Fibroblast of the aortic adventitia (primary cell): ENCODE measurements around the gene ZNF407. TPM values are rescaled to one million over a fixed set of nuclear protein-coding genes. Genes with fewer than 3 reads are reported as not detected.

Experiments used
- DNase-seq: peaks from one replicate; pipeline ENCODE4 v3.0.0-alpha.2; 2010; ENCODE audit warnings: low read depth
- H3K4me3 ChIP-seq: 2 replicates; pipeline ENCODE4 v1.5.1; 2011; ENCODE audit warnings: low read depth, mild to moderate bottlenecking, control low read depth, low read length, moderate library complexity
- total RNA-seq: library from RNA; depleted of rRNA; stranded (reverse); fragments of >200 nt; gene quantifications from 2 replicates; pipeline ENCODE4 v1.2.3, GENCODE V29; 2012; ENCODE audit warnings: low replicate concordance
- TF ChIP-seq, protein P1 (sequence below): IDR thresholded peaks from 2 replicates; pipeline ENCODE4 v1.5.1; 2011; ENCODE audit warnings: mild to moderate bottlenecking, low read length, control low read depth, inconsistent platforms; ENCODE audit not compliant: insufficient read depth

Gene ZNF407
- total RNA-seq, 1 donor, result 21.7 TPM

DNA sequence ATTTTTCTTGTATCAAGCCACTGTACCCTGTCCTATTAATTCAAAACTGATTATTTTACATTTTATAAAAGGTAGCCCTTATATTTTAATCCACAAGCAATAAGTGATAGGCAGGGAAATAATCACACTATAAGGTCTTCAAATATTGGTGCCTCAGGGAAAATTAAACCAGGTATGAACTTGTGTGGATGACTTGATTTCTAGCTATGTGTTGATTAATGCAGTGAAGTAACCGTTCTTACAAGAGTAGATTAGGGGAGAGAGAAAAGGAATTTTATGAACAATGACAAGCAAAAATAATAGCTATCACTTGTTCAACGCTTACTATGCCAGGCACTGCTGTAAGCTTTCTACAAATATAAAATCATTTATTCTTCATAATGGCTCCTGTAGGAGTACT is 411.6 kb downstream of the ZNF407 start:
- TF ChIP-seq, protein P1, sequence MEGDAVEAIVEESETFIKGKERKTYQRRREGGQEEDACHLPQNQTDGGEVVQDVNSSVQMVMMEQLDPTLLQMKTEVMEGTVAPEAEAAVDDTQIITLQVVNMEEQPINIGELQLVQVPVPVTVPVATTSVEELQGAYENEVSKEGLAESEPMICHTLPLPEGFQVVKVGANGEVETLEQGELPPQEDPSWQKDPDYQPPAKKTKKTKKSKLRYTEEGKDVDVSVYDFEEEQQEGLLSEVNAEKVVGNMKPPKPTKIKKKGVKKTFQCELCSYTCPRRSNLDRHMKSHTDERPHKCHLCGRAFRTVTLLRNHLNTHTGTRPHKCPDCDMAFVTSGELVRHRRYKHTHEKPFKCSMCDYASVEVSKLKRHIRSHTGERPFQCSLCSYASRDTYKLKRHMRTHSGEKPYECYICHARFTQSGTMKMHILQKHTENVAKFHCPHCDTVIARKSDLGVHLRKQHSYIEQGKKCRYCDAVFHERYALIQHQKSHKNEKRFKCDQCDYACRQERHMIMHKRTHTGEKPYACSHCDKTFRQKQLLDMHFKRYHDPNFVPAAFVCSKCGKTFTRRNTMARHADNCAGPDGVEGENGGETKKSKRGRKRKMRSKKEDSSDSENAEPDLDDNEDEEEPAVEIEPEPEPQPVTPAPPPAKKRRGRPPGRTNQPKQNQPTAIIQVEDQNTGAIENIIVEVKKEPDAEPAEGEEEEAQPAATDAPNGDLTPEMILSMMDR, result no peak
- H3K4me3 ChIP-seq, result no peak overlapping the region
- DNase-seq, result no peak

DNA sequence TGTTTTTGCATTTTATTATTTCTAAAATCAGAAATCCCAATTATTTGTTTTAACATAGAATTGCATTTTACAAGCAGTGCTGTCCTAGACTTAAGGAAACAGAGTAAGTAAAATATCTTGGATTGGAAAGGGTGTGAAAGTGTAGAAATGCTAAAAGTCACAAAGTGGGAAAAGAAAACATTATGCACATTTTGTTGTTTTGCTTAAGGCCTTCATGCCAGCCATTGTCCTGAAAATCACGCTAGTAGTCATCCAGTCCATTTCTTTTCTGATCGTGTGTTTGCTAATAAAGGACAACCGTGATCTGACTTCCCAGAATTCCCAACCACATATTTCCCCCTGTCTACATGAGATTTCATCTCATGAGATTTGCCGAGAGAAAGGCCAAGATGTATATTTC is 412.2 kb downstream of the ZNF407 start:
- TF ChIP-seq, protein P1, result no peak
- no peak overlapping the region for H3K4me3 ChIP-seq
- no peak for DNase-seq

DNA sequence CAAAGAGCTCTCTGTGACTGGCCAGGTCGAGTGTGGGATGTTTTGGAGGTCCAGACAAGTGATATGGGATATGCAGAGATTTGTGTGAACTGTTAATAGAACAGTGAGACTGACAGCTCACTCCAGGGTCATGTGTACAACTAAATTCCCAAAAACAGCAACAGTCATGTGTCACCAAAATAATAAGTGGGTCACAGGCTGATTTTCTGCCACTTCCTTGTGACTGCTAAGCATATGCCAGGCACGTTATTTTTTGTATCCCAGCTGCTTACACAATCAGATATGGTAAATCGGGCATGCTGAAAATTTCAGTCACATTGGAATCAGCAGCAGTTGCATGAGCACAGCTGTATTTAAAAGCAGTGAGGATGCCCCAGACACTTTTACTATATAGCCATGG is 412.6 kb downstream of the ZNF407 start:
- no peak overlapping the region for H3K4me3 ChIP-seq
- TF ChIP-seq, protein P1, result no peak
- no peak for DNase-seq

DNA sequence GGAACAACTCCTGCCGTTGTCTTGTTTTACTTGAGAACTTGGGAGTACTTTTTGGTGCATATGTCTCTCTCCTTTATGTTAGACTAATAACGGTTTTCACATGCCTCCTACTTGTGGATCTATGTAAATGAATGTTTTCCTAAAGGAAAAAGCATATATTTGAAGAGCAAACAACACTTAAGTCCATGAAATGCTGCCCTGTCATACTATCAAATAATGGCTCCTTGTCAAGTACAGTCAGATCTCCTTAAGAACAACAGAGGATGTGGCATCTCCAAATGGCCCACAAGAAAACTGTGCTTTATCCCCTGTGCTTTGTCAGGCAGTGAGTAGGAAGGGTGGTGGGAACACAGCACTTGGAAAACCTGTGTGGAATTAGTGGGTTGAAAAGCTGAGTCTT is 413.0 kb downstream of the ZNF407 start:
- DNase-seq, result no peak
- TF ChIP-seq, protein P1, result no peak
- H3K4me3 ChIP-seq, result no peak overlapping the region

DNA sequence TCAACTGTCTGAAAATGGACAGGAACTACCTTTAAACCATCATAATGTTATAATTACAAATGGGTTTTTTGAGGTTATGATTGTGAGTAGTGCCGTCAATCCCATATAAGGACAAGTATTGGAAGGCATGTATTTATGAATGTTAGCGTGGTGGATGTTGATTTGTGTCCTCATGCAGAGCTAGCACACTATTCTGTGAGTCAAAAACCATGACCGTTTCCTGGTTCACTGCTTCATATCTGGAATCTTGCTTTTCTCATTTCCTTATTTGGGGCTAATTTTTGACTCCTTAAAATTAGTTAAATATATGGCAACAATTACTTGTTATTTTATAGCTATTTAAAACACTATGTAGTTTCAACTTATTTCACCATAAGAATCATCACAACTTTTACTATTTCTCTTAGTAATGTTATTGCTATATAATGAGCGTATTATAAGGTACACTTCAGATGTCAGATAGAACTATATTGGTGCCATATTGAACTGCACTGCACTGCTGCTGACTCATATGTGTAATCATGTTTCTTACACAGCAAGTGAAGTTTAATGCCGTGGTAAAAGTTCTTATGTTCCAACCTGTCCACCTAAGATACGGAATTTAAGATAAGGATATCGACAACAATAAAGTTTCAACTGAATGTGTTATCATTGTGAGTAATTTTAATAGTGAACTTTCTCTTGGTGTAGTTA is 418.5 kb downstream of the ZNF407 start:
- no peak overlapping the region for H3K4me3 ChIP-seq
- TF ChIP-seq, protein P1, result no peak

DNA sequence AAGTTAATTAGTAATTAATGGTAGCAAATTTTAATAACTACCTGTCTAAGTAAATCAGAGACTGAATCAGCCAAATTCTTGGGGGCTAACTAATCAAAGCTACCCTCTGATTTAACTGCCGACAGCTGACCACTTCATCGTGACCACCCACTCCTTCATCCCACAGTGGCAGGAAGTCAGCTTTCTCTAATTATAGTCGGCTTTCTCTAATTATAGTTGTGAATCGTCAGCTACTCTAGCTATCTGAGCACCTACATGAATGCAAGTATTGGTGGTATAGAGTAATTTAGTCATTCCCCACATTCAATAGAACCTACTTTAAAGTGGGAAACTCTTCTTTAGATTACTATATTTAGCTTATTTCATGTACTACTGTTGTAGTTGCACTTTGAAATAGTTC is 425.8 kb downstream of the ZNF407 start:
- H3K4me3 ChIP-seq, result no peak overlapping the region
- DNase-seq, result no peak
- TF ChIP-seq, protein P1, result no peak

More for the DNA sequence above, 418.5 kb downstream of the ZNF407 start:
- no peak for DNase-seq

DNA sequence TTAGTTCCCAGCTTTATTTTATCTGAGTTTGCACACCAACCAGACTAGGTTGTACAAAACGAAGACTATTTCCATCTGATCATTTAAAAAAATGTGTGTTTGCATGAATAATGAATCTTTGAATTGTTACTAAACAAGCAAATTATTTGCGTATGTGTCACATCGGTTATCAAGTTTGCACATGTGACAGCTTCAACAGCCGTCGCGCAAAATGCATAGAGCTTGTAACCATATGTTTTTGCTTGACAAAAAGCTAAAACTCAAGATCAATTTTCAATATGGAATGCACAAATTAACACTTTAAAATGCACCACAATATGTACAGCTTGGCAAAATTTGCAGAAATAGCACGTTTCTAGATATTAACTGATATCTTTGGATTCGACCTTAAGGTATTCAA is 427.2 kb downstream of the ZNF407 start:
- no peak overlapping the region for H3K4me3 ChIP-seq
- TF ChIP-seq, protein P1, result no peak
- no peak for DNase-seq
